GM20000 (cell line): ENCODE data around the gene SYTL2.

ENCODE experiments used
- DNase-seq: peaks from one replicate; pipeline ENCODE4 v3.0.0; 2012; ENCODE audit warnings: low spot score
- TF ChIP-seq, protein P1 (sequence below): IDR thresholded peaks from 2 replicates; pipeline ENCODE4 v1.5.1; 2012; ENCODE audit warnings: mild to moderate bottlenecking, control low read depth; ENCODE audit errors: extremely low read depth, missing control alignments

The SYTL2 gene

GRCh38 chr11:85831050-85831449 lies 20.1 kb upstream of the SYTL2 start:
- no peak for DNase-seq
- TF ChIP-seq, protein P1, sequence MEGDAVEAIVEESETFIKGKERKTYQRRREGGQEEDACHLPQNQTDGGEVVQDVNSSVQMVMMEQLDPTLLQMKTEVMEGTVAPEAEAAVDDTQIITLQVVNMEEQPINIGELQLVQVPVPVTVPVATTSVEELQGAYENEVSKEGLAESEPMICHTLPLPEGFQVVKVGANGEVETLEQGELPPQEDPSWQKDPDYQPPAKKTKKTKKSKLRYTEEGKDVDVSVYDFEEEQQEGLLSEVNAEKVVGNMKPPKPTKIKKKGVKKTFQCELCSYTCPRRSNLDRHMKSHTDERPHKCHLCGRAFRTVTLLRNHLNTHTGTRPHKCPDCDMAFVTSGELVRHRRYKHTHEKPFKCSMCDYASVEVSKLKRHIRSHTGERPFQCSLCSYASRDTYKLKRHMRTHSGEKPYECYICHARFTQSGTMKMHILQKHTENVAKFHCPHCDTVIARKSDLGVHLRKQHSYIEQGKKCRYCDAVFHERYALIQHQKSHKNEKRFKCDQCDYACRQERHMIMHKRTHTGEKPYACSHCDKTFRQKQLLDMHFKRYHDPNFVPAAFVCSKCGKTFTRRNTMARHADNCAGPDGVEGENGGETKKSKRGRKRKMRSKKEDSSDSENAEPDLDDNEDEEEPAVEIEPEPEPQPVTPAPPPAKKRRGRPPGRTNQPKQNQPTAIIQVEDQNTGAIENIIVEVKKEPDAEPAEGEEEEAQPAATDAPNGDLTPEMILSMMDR, result no peak

GRCh38 chr11:85829172-85829571 lies 18.2 kb upstream of the SYTL2 start:
- TF ChIP-seq, protein P1, result no peak
- no peak for DNase-seq

- TF ChIP-seq, protein P1, result no peak
- no peak for DNase-seq
Measured at GRCh38 chr11:85828640-85828978, 17.7 kb upstream of the SYTL2 start.

GRCh38 chr11:85827748-85828639 lies 17.1 kb upstream of the SYTL2 start:
- DNase-seq, result no peak

GRCh38 chr11:85826116-85826855 lies 15.3 kb upstream of the SYTL2 start:
- DNase-seq, result peak; percentile 31
- TF ChIP-seq, protein P1, result peak; percentile 24

More at GRCh38 chr11:85827748-85828639, 17.1 kb upstream of the SYTL2 start:
- TF ChIP-seq, protein P1, result no peak

- TF ChIP-seq, protein P1, result no peak
- DNase-seq, result no peak
Measured at GRCh38 chr11:85825616-85826015, 14.7 kb upstream of the SYTL2 start.

GRCh38 chr11:85823816-85824215 lies 12.9 kb upstream of the SYTL2 start:
- TF ChIP-seq, protein P1, result no peak
- DNase-seq, result no peak
